GM23338 (cell line): ENCODE data around the gene BAX.

ENCODE experiments used
- CTCF ChIP-seq, 2 experiments: fragments of 200-600 bp in 1 of 2; sonication (generic) in 1 of 2; conservative IDR thresholded peaks; 2 replicates each; pipeline versions ENCODE4 v1.5.1 to v1.6.1; 2016 to 2017; ENCODE audit warnings: antibody characterized with exemption in 2 of 2, low read depth in 2 of 2, mild to moderate bottlenecking in 2 of 2, moderate library complexity in 1 of 2
- EZH2 ChIP-seq: fragments of 200-600 bp; sonication (generic); IDR thresholded peaks from one replicate; pipeline ENCODE4 v1.8.0; 2017; ENCODE audit warnings: antibody characterized with exemption, mild to moderate bottlenecking, low read depth; ENCODE audit not compliant: unreplicated experiment
- EZH2phosphoT487 ChIP-seq: fragments of 200-600 bp; sonication (generic); IDR thresholded peaks from one replicate; pipeline ENCODE4 v1.8.1; 2018; ENCODE audit warnings: antibody characterized with exemption; ENCODE audit not compliant: unreplicated experiment
- JUNB ChIP-seq: IDR thresholded peaks from one replicate; pipeline ENCODE4 v1.6.1; 2016; ENCODE audit warnings: antibody characterized with exemption; ENCODE audit not compliant: unreplicated experiment
- POLR2AphosphoS5 ChIP-seq: IDR thresholded peaks from 2 replicates; pipeline ENCODE4 v1.6.1; 2016; ENCODE audit warnings: antibody characterized with exemption, low read depth
- REST ChIP-seq: IDR thresholded peaks from one replicate; pipeline ENCODE4 v1.6.1; 2018; ENCODE audit warnings: antibody characterized with exemption; ENCODE audit not compliant: unreplicated experiment
- STAT1 ChIP-seq: IDR thresholded peaks from one replicate; pipeline ENCODE4 v1.6.1; 2016; ENCODE audit warnings: antibody characterized with exemption; ENCODE audit not compliant: unreplicated experiment
- ZNF114 ChIP-seq: fragments of 250-450 bp; sonication (Bioruptor Pico); IDR thresholded peaks from 2 replicates; pipeline ENCODE4 v1.5.0; 2020; ENCODE audit warnings: mild to moderate bottlenecking, moderate library complexity
- ZNF331 ChIP-seq: fragments of 250-450 bp; sonication (Bioruptor Pico); IDR thresholded peaks from 2 replicates; pipeline ENCODE4 v1.5.0; 2020; ENCODE audit warnings: low read depth, mild to moderate bottlenecking, moderate library complexity
- ZNF462 ChIP-seq: fragments of 250-450 bp; sonication (Bioruptor Pico); IDR thresholded peaks from 2 replicates; pipeline ENCODE4 v1.5.0; 2020; ENCODE audit warnings: mild to moderate bottlenecking, moderate library complexity
- TF ChIP-seq, protein P1 (sequence below): IDR thresholded peaks from 2 replicates; pipeline ENCODE4 v1.6.1; 2016; ENCODE audit warnings: antibody characterized with exemption

GRCh38 chr19:48962029-48962848, 7.6 kb downstream of the BAX start:
- TF ChIP-seq CTCF (conservative IDR thresholded peaks at IDR 0.05; ENCODE audit: low read depth in 2 of 2) = no peak
- no peak for TF ChIP-seq EZH2
- peak; percentile 68 for TF ChIP-seq POLR2AphosphoS5
- TF ChIP-seq REST = no peak
- TF ChIP-seq EZH2phosphoT487 = no peak
- TF ChIP-seq JUNB = no peak
- TF ChIP-seq, protein P1, sequence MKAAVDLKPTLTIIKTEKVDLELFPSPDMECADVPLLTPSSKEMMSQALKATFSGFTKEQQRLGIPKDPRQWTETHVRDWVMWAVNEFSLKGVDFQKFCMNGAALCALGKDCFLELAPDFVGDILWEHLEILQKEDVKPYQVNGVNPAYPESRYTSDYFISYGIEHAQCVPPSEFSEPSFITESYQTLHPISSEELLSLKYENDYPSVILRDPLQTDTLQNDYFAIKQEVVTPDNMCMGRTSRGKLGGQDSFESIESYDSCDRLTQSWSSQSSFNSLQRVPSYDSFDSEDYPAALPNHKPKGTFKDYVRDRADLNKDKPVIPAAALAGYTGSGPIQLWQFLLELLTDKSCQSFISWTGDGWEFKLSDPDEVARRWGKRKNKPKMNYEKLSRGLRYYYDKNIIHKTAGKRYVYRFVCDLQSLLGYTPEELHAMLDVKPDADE = no peak
- TF ChIP-seq STAT1 = no peak
- TF ChIP-seq ZNF331 (CRISPR knock-in tag) = no peak
- TF ChIP-seq ZNF462 (CRISPR knock-in tag) = no peak
- TF ChIP-seq ZNF114 = no peak
